Measurements from ENCODE around the gene DHDH. TPM values are rescaled to one million over a fixed set of nuclear protein-coding genes. Genes with fewer than 3 reads are reported as not detected.

DHDH gene
- total and polyA plus RNA-seq, 2 of the 13 experiments (the other 11 are each of a cell fraction or from before 2014, with no cell fraction given) = 0.13 to 0.91 TPM

DNA sequence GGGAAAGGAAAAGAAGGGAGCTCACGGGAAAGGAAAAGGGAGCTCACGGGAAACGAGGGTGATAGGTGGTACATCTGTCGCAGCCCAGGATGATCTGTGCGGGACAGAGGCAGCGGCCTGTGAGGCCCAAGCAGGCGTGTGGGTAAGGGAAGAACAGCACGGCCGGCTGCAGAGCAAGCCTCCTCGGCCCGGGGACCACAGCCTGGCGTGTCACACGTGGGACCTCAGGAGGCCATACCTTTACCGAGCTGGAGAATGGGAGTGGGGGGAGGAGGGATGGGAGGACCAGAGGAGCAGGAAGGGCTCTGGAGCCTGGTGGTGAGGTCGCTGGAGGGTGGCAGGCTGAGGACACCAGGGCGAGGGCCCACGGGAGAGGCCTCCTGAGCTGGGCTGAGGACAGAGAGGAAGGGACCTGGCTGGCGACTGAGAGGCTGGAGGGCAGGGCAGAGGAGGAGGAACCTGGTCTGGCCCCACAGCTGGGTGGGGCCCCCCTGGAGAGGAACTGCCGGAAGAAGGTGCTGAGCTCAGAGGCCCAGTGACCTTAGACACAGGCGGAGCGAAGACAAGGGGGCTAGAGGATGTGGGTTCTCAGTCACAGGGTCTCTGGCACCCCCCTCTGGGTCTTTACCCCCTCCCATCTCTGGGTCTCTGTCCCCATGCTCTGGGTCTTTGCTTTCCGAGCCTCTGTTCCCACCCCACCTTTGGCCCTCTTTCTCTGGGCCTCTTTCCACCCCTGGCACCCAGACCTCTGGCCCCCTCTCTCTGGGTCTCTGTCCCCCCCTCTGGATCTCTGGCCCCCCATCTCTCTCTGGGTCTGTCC lies 28.7 kb downstream of the DHDH start (continued):
- TF ChIP-seq CCAR2 (optimal IDR thresholded peaks at IDR 0.05; ENCODE audit: low read depth, low read length) (peak; percentile 36), TRIM22 (IDR thresholded peaks at IDR 0.05) (no peak), POLR2A (IDR thresholded peaks at IDR 0.05; ENCODE audit: insufficient read depth in 1 of 2, low read depth in 2 of 2, low read length in 2 of 2) (peak; percentile 97), POLR2AphosphoS5 (IDR thresholded peaks at IDR 0.05; ENCODE audit: low read depth, low read length) (peak; percentile 88), HOXA3 (CRISPR knock-in tag; IDR thresholded peaks at IDR 0.05) (peak; percentile 76), ZNF512 (CRISPR knock-in tag; IDR thresholded peaks at IDR 0.05) (no peak), ZNF326 (CRISPR knock-in tag; IDR thresholded peaks at IDR 0.05; ENCODE audit: borderline replicate concordance) (no peak), TCF7 (IDR thresholded peaks at IDR 0.05; ENCODE audit: low read depth) (no peak), ZBTB20 (CRISPR knock-in tag; IDR thresholded peaks at IDR 0.05; ENCODE audit: borderline replicate concordance, low read depth) (peak; percentile 70; the same call in 1 of the 2 replicates), ZBTB33 (CRISPR knock-in tag; IDR thresholded peaks at IDR 0.05) (0 out of 2 replicates have a peak, but pooled peaks have one; percentile 15), ZNF569 (CRISPR knock-in tag; IDR thresholded peaks at IDR 0.05; ENCODE audit: borderline replicate concordance) (no peak), ZNF124 (CRISPR knock-in tag; IDR thresholded peaks at IDR 0.05) (peak; percentile 79; the same call in 1 of the 2 replicates), ELF4 (CRISPR knock-in tag; IDR thresholded peaks at IDR 0.05; ENCODE audit: borderline replicate concordance) (0 out of 2 replicates have a peak, but pooled peaks have one; percentile 64), ZNF770 (CRISPR knock-in tag; IDR thresholded peaks at IDR 0.05) (peak; percentile 81), ARID2 (CRISPR knock-in tag; IDR thresholded peaks at IDR 0.05; ENCODE audit: borderline replicate concordance) (0 out of 2 replicates have a peak, but pooled peaks have one; percentile 32)
- TF ChIP-seq, protein P1, sequence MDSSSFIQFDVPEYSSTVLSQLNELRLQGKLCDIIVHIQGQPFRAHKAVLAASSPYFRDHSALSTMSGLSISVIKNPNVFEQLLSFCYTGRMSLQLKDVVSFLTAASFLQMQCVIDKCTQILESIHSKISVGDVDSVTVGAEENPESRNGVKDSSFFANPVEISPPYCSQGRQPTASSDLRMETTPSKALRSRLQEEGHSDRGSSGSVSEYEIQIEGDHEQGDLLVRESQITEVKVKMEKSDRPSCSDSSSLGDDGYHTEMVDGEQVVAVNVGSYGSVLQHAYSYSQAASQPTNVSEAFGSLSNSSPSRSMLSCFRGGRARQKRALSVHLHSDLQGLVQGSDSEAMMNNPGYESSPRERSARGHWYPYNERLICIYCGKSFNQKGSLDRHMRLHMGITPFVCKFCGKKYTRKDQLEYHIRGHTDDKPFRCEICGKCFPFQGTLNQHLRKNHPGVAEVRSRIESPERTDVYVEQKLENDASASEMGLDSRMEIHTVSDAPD (CRISPR knock-in tag; IDR thresholded peaks at IDR 0.05) = no peak
- TF ChIP-seq, protein P2, sequence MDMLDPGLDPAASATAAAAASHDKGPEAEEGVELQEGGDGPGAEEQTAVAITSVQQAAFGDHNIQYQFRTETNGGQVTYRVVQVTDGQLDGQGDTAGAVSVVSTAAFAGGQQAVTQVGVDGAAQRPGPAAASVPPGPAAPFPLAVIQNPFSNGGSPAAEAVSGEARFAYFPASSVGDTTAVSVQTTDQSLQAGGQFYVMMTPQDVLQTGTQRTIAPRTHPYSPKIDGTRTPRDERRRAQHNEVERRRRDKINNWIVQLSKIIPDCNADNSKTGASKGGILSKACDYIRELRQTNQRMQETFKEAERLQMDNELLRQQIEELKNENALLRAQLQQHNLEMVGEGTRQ (IDR thresholded peaks at IDR 0.05; ENCODE audit: low read depth, low read length) = no peak
- TF ChIP-seq, protein P2 (CRISPR knock-in tag; IDR thresholded peaks at IDR 0.05; ENCODE audit: borderline replicate concordance) = no peak
